Mesothelial cell of epicardium (in vitro differentiated cells): ENCODE measurements around the gene LKAAEAR1. TPM values are rescaled to one million over a fixed set of nuclear protein-coding genes. Genes with fewer than 3 reads are reported as not detected.
A peak's percentile ranks its signal among the peaks of the same experiment; 100 is the strongest.

Experiments
- DNase-seq, 2 experiments: peaks; one replicate each; pipeline ENCODE4 v3.0.0; 2021; ENCODE audit warnings: low spot score in 2 of 2; ENCODE audit not compliant: unreplicated experiment in 2 of 2
- H3K27ac Mint-ChIP-seq: 2 replicates; pipeline ENCODE4 v1.8.0; 2021; ENCODE audit warnings: mixed read lengths
- H3K27me3 Mint-ChIP-seq: 2 replicates; pipeline ENCODE4 v1.8.0; 2021; ENCODE audit warnings: low read depth, mixed read lengths
- H3K36me3 Mint-ChIP-seq: 2 replicates; pipeline ENCODE4 v1.8.0; 2021; ENCODE audit warnings: mixed read lengths
- H3K4me1 Mint-ChIP-seq: 2 replicates; pipeline ENCODE4 v1.8.0; 2021; ENCODE audit warnings: mixed read lengths
- H3K4me3 Mint-ChIP-seq: 2 replicates; pipeline ENCODE4 v1.8.0; 2021; ENCODE audit warnings: mild to moderate bottlenecking, moderate library complexity, mixed read lengths
- H3K9me3 Mint-ChIP-seq: 2 replicates; pipeline ENCODE4 v1.8.0; 2021; ENCODE audit warnings: mixed read lengths
- CTCF ChIP-seq: fragments of 200-600 bp; sonication (generic); IDR thresholded peaks from one replicate; pipeline ENCODE4 v1.5.0; 2021; ENCODE audit warnings: antibody characterized with exemption; ENCODE audit not compliant: unreplicated experiment
- total RNA-seq: library from RNA; stranded (reverse); gene quantifications from 3 replicates; pipeline ENCODE4 v1.2.1, GENCODE V29; 2021

The LKAAEAR1 gene
- total RNA-seq, 1 donor from 2014 or later, result not detected

GRCh38 chr20:64072498-64073063, 11.6 kb downstream of the LKAAEAR1 start:
- Mint-ChIP-seq H3K36me3 (no peaks in the 10 kb centered on the region), H3K27ac (no peak overlapping the region), H3K9me3 (no peaks in the 10 kb centered on the region), H3K4me3 (no peak overlapping the region), H3K4me1 (no peaks in the 10 kb centered on the region), H3K27me3 (no peaks in the 10 kb centered on the region)
- no peak for TF ChIP-seq CTCF
- no peak for DNase-seq

- H3K27ac Mint-ChIP-seq, result no peak overlapping the region
- H3K27me3 Mint-ChIP-seq, result no peaks in the 10 kb centered on the region
- H3K4me3 Mint-ChIP-seq, result no peak overlapping the region
- no peaks in the 10 kb centered on the region for H3K9me3 Mint-ChIP-seq
- no peak for TF ChIP-seq CTCF
- no peak for DNase-seq
- H3K4me1 Mint-ChIP-seq, result no peaks in the 10 kb centered on the region
- H3K36me3 Mint-ChIP-seq, result no peaks in the 10 kb centered on the region
These were observed 12.6 kb downstream of the LKAAEAR1 start for GRCh38 chr20:64071341-64072332.

GRCh38 chr20:64070244-64070993, 13.8 kb downstream of the LKAAEAR1 start:
- Mint-ChIP-seq H3K4me3 (no peak overlapping the region), H3K27ac (no peak overlapping the region), H3K9me3 (no peaks in the 10 kb centered on the region), H3K27me3 (no peaks in the 10 kb centered on the region), H3K4me1 (peaks cover 2% of the 10 kb centered on the region), H3K36me3 (no peaks in the 10 kb centered on the region)
- no peak for TF ChIP-seq CTCF
- DNase-seq, result no peak

- no peaks in the 10 kb centered on the region for H3K27me3 Mint-ChIP-seq
- peaks cover 5% of the 10 kb centered on the region for H3K4me1 Mint-ChIP-seq
- peak; percentile 56 for TF ChIP-seq CTCF
- no peak overlapping the region for H3K27ac Mint-ChIP-seq
- H3K9me3 Mint-ChIP-seq, result no peaks in the 10 kb centered on the region
- no peaks in the 10 kb centered on the region for H3K36me3 Mint-ChIP-seq
- no peak for DNase-seq
- H3K4me3 Mint-ChIP-seq, result no peak overlapping the region
These were observed 14.5 kb downstream of the LKAAEAR1 start for GRCh38 chr20:64069614-64070243.

GRCh38 chr20:64069209-64069613, 15.0 kb downstream of the LKAAEAR1 start:
- no peaks in the 10 kb centered on the region for H3K27me3 Mint-ChIP-seq
- H3K9me3 Mint-ChIP-seq, result no peaks in the 10 kb centered on the region
- H3K4me1 Mint-ChIP-seq, result peaks cover 10% of the 10 kb centered on the region
- no peak for TF ChIP-seq CTCF
- no peak overlapping the region for H3K4me3 Mint-ChIP-seq
- H3K36me3 Mint-ChIP-seq, result no peaks in the 10 kb centered on the region
- no peak for DNase-seq
- H3K27ac Mint-ChIP-seq, result no peak overlapping the region
